ENCODE results near the gene SPON2.

SPON2 gene

DNA sequence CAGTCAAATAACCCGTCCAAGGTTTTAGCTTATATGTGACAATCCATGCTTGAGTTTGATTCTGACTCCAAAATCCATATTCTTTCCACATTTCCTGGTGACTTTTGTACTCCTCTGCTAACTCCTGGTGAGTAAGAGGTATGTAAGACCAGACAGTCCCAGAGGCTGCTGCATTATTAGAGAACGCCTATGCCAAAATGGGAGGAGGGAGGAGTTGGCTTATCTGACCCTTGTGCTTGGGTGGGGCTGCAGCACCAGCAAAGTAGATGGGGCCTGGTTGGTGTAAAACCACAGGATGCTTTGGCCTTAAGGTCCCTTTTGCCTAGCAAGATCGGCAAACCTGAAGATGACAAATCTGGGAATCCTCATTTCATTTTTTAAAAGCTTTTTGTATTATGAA lies 49.9 kb downstream of the SPON2 start:
- TF ChIP-seq POLR2AphosphoS5 (IDR thresholded peaks at IDR 0.05; ENCODE audit: low read depth, low read length) (no peak), SIN3A (IDR thresholded peaks at IDR 0.05; ENCODE audit: borderline replicate concordance, insufficient read depth, low read length) (no peak), TAF1 (IDR thresholded peaks at IDR 0.05; ENCODE audit: borderline replicate concordance, insufficient read depth, low read length) (no peak), FOXP2 (optimal IDR thresholded peaks at IDR 0.05; ENCODE audit: borderline replicate concordance, extremely low read depth, extremely low read length, insufficient read depth) (no peak)
- TF ChIP-seq, protein P1, sequence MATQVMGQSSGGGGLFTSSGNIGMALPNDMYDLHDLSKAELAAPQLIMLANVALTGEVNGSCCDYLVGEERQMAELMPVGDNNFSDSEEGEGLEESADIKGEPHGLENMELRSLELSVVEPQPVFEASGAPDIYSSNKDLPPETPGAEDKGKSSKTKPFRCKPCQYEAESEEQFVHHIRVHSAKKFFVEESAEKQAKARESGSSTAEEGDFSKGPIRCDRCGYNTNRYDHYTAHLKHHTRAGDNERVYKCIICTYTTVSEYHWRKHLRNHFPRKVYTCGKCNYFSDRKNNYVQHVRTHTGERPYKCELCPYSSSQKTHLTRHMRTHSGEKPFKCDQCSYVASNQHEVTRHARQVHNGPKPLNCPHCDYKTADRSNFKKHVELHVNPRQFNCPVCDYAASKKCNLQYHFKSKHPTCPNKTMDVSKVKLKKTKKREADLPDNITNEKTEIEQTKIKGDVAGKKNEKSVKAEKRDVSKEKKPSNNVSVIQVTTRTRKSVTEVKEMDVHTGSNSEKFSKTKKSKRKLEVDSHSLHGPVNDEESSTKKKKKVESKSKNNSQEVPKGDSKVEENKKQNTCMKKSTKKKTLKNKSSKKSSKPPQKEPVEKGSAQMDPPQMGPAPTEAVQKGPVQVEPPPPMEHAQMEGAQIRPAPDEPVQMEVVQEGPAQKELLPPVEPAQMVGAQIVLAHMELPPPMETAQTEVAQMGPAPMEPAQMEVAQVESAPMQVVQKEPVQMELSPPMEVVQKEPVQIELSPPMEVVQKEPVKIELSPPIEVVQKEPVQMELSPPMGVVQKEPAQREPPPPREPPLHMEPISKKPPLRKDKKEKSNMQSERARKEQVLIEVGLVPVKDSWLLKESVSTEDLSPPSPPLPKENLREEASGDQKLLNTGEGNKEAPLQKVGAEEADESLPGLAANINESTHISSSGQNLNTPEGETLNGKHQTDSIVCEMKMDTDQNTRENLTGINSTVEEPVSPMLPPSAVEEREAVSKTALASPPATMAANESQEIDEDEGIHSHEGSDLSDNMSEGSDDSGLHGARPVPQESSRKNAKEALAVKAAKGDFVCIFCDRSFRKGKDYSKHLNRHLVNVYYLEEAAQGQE (IDR thresholded peaks at IDR 0.05; ENCODE audit: insufficient read depth in 1 of 2, low read depth in 2 of 2, low read length in 2 of 2): no peak
